Tibial nerve (tissue), 4 donors: ENCODE results near the gene KCTD14.

Source experiments
- EP300 ChIP-seq, 2 donors: sonication (generic); formaldehyde crosslinking; IDR thresholded peaks; one replicate each; pipeline ENCODE4 v1.6.1; 2017; ENCODE audit warnings: antibody characterized with exemption in 2 of 2, mild to moderate bottlenecking in 1 of 2
- POLR2A ChIP-seq, 2 donors: fragments of 450-650 bp; IDR thresholded peaks; one replicate each; pipeline ENCODE4 v1.6.1; 2017; ENCODE audit warnings: antibody characterized with exemption in 2 of 2, mild to moderate bottlenecking in 2 of 2, moderate library complexity in 2 of 2
- TF ChIP-seq, protein P1 (sequence below), 5 experiments: fragments of 200-600 bp in 3 of 5; fragments of 450-650 bp in 2 of 5; sonication (generic) in 3 of 5; IDR thresholded peaks; one replicate each; pipeline ENCODE4 v1.5.1; 2016 to 2019; ENCODE audit warnings: antibody characterized with exemption in 5 of 5, mild to moderate bottlenecking in 3 of 5, moderate library complexity in 2 of 5

DNA sequence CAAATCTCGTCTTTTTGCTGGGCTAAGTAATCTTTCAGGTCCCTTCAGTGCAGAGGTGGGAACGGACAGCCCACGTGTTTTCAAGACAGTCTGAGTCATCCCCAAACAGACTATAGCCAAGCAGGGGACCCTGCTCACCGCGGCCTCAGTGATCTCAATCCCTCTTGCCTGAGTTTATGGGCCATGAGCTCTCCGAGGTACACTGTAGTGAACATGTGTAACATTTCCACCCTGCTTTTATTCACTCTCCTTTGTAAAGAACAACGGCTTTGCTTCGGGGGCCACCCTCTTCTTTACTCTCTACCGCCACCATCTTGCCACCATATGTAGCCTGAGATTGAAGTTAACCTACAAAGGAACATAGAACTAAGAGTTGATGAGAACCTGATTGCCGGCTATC, 11.5 kb upstream of the KCTD14 start:
- TF ChIP-seq, protein P1, sequence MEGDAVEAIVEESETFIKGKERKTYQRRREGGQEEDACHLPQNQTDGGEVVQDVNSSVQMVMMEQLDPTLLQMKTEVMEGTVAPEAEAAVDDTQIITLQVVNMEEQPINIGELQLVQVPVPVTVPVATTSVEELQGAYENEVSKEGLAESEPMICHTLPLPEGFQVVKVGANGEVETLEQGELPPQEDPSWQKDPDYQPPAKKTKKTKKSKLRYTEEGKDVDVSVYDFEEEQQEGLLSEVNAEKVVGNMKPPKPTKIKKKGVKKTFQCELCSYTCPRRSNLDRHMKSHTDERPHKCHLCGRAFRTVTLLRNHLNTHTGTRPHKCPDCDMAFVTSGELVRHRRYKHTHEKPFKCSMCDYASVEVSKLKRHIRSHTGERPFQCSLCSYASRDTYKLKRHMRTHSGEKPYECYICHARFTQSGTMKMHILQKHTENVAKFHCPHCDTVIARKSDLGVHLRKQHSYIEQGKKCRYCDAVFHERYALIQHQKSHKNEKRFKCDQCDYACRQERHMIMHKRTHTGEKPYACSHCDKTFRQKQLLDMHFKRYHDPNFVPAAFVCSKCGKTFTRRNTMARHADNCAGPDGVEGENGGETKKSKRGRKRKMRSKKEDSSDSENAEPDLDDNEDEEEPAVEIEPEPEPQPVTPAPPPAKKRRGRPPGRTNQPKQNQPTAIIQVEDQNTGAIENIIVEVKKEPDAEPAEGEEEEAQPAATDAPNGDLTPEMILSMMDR (IDR thresholded peaks at IDR 0.05): no peak
- TF ChIP-seq POLR2A (IDR thresholded peaks at IDR 0.05) (no peak), EP300 (IDR thresholded peaks at IDR 0.05) (no peak)
